Right lobe of liver (tissue), 6 donors: ENCODE results near the gene COL4A1. TPM values are rescaled to one million over a fixed set of nuclear protein-coding genes. Genes with fewer than 3 reads are reported as not detected.

Source experiments
- ATAC-seq, 4 donors: fragments of 200-7000 bp; cut with Tn5 transposase; one replicate each; pipeline ENCODE4 v1.9.1; 2020; ENCODE audit warnings: mild to moderate bottlenecking in 4 of 4, moderate library complexity in 4 of 4
- DNase-seq, 3 donors: peaks; one replicate each; pipeline ENCODE4 v3.0.0-alpha.2; 2020
- H3K27ac ChIP-seq, 3 donors: fragments of 200-600 bp; one replicate each; pipeline ENCODE4 v1.8.0; 2022
- H3K27me3 ChIP-seq, 2 donors: fragments of 200-600 bp; one replicate each; pipeline ENCODE4 v1.8.0; 2022
- H3K36me3 ChIP-seq, 4 donors: fragments of 200-600 bp; sonication (generic) in 1 of 4; one replicate each; pipeline versions ENCODE4 v1.5.1 to v1.8.0; 2017 to 2022; ENCODE audit warnings: control low read depth in 1 of 4
- H3K4me1 ChIP-seq, 4 donors: fragments of 200-600 bp; sonication (generic) in 1 of 4; one replicate each; pipeline versions ENCODE4 v1.5.1 to v1.8.0; 2017 to 2022; ENCODE audit warnings: control low read depth in 1 of 4
- H3K4me3 ChIP-seq, 3 donors: fragments of 200-600 bp; one replicate each; pipeline ENCODE4 v1.8.0; 2022
- H3K9me3 ChIP-seq, 4 donors: fragments of 200-600 bp; sonication (generic) in 1 of 4; one replicate each; pipeline versions ENCODE4 v1.5.1 to v1.8.0; 2017 to 2022; ENCODE audit warnings: control low read depth in 1 of 4
- POLR2A ChIP-seq: fragments of 450-650 bp; IDR thresholded peaks from one replicate; pipeline ENCODE4 v1.6.1; 2017; ENCODE audit warnings: antibody characterized with exemption, mild to moderate bottlenecking
- WGBS: methylation state at CpG from one replicate; pipeline ENCODE4 v1.1.6; 2018; ENCODE audit warnings: low coverage, low lambda C conversion rate; ENCODE audit not compliant: insufficient coverage; ENCODE audit errors: missing lambda C conversion rate; 5-methylcytosine and 5-hydroxymethylcytosine counted together
- intact Hi-C, 2 donors: fragments of 100-400 bp; cut with DNase I; formaldehyde crosslinking; loops; one replicate each; pipeline versions ENCODE4 v1.11.2 to v1.14.1; 2022
- total RNA-seq, 6 experiments: library from RNA; depleted of rRNA in 2 of 6; stranded (reverse); fragments of >200 nt in 2 of 6; fragmentation: NEBNext Ultra II Directional in 3 of 6; extraction: Animal tissue kit (Norgen Biotek cat#: 25700) in 3 of 6; gene quantifications; one replicate each; pipeline versions ENCODE4 v1.1.0 to v1.2.4, GENCODE V29; 2016 to 2023
- TF ChIP-seq, protein P1 (sequence below), 4 donors: fragments of 200-600 bp in 3 of 4; fragments of 450-650 bp in 1 of 4; IDR thresholded peaks; one replicate each; pipeline versions ENCODE4 v1.5.1 to v1.8.0; 2016 to 2022; ENCODE audit warnings: antibody characterized with exemption in 4 of 4, mild to moderate bottlenecking in 2 of 4
- donor health status: DM: no; HTN: yes; CAD: no.
- donor health status: DM: no; HTN: no; CAD: no.
- donor health status: DM: no; HTN: no; CAD: no.
- donor health status: DM: no; HTN: yes; CAD: no.
- donor health status: DM: no; HTN: yes; CAD: no.

The COL4A1 gene
- total RNA-seq, 6 experiments from 2014 or later, result 8.0 to 89.8 (median 41.1) TPM

- H3K4me1 ChIP-seq, result no peaks in the 10 kb centered on the region
- WGBS, result 49% methylated on average over 6 of the region's 6 CpGs
- H3K4me3 ChIP-seq, result no peak overlapping the region
- H3K27ac ChIP-seq, result no peak overlapping the region
- no peaks in the 10 kb centered on the region for H3K27me3 ChIP-seq
- ATAC-seq, result no peak
- H3K36me3 ChIP-seq, result no peaks in the 10 kb centered on the region
- H3K9me3 ChIP-seq, result no peaks in the 10 kb centered on the region
- no peak for TF ChIP-seq POLR2A
- TF ChIP-seq, protein P1, sequence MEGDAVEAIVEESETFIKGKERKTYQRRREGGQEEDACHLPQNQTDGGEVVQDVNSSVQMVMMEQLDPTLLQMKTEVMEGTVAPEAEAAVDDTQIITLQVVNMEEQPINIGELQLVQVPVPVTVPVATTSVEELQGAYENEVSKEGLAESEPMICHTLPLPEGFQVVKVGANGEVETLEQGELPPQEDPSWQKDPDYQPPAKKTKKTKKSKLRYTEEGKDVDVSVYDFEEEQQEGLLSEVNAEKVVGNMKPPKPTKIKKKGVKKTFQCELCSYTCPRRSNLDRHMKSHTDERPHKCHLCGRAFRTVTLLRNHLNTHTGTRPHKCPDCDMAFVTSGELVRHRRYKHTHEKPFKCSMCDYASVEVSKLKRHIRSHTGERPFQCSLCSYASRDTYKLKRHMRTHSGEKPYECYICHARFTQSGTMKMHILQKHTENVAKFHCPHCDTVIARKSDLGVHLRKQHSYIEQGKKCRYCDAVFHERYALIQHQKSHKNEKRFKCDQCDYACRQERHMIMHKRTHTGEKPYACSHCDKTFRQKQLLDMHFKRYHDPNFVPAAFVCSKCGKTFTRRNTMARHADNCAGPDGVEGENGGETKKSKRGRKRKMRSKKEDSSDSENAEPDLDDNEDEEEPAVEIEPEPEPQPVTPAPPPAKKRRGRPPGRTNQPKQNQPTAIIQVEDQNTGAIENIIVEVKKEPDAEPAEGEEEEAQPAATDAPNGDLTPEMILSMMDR (IDR thresholded peaks at IDR 0.05), result no peak
- DNase-seq, result no peak
- intact Hi-C loops, result no loop called here
Measured at GRCh38 chr13:110127986-110128511, 178.9 kb downstream of the COL4A1 start.

DNA sequence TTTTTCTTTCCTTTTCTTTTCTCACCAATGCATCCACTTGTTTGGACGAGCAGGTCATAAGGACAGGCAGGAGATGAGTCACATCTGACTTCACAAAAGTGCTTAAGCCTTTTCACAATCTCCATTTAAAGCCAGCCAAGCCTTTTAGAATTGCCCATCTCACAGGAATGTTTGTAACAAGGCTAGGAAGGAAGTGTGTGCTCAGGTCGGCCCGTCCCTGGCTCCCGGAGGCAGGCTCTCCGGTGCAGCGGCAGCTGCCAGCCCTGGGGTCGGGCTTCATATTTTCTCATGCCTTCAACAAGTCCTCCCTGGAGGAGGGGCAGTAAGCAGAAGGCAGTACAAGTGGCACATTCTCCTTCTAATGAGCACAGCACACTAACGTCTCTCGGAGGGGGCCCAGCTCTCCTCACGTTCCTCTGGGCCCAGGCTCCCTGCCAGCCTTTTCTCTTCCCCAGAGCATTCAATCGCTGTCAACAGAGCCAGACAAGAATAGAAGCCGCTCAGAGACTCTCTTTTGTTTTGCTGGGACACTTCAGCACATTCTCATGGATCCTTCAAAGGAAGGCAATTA is 180.5 kb downstream of the COL4A1 start:
- Histone ChIP-seq H3K27ac (no peak overlapping the region), H3K9me3 (no peaks in the 10 kb centered on the region), H3K36me3 (no peaks in the 10 kb centered on the region), H3K27me3 (no peaks in the 10 kb centered on the region), H3K4me3 (no peak overlapping the region), H3K4me1 (no peaks in the 10 kb centered on the region)
- DNase-seq (no peak), ATAC-seq (peak; percentile 59 to 81 (median 72))
- 29% methylated on average over 11 of the region's 12 CpGs for WGBS
- TF ChIP-seq POLR2A, result no peak
- TF ChIP-seq, protein P1 (IDR thresholded peaks at IDR 0.05), result no peak
- intact Hi-C loops, result no loop called here

DNA sequence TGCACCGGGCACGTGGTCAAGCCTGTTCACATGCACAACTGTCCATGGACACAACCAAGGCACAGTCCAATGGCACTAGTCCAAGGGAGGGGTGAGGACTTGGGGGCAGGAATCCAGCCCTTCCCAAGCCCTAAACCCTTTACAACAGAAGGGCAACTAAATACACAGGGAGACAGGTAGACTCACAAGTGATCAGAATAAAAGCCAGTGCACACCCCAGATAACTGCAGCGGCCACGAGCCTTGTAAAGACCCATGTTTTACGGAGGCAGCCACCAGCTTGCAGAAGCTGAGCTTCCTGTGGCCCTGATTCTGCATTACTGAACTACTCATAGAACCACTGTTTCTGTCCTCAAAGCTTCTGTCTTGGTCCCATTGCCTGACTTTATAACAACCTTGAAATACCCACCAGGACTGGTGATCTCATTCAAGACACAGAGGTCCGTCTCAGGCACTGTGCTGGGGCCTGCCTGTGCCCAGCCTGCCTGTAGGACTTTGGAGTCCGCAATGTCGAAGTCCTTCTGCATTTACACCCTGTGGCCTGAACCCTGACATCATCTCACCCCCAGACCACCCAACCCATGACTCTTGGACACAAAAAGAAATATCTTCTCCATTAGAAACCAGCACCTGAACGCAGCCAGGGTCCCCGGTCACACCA is 181.2 kb downstream of the COL4A1 start:
- H3K27me3 ChIP-seq, result peaks cover 0 to 2% of the 10 kb centered on the region in 2 donors
- TF ChIP-seq, protein P1 (IDR thresholded peaks at IDR 0.05), result no peak
- TF ChIP-seq POLR2A, result no peak
- H3K4me1 ChIP-seq, result no peaks in the 10 kb centered on the region
- 100% methylated on average over 2 of the region's 10 CpGs for WGBS
- no peaks in the 10 kb centered on the region for H3K36me3 ChIP-seq
- no peak for ATAC-seq
- H3K4me3 ChIP-seq, result no peak overlapping the region
- H3K27ac ChIP-seq, result no peak overlapping the region
- H3K9me3 ChIP-seq, result no peaks in the 10 kb centered on the region
- DNase-seq, result no peak
- intact Hi-C loops, result no loop called here

DNA sequence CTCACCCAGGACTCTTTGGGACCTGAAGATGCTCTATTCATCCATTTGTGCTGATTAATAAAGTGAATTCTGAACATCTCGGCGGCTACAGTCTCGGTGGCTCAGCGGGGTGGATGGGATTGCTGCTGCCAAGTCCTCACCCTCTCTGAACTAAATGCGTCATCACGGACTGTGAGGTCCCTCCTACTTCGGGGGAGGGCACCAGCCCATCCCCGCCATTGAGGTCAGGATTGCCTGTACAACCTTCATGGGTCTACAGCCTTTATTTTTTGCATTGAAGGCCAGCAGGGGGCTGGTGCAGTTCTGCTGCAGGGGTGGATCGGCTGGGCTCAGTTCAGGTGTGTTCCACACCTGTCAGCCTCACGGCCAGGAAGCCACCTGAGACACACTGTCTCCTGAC is 181.8 kb downstream of the COL4A1 start:
- intact Hi-C loops, result no loop called here
- Histone ChIP-seq H3K36me3 (no peaks in the 10 kb centered on the region), H3K4me1 (no peaks in the 10 kb centered on the region), H3K27ac (no peak overlapping the region), H3K4me3 (no peak overlapping the region), H3K27me3 (peaks cover 0 to 4% of the 10 kb centered on the region in 2 donors), H3K9me3 (no peaks in the 10 kb centered on the region)
- DNase-seq (no peak), ATAC-seq (no peak)
- TF ChIP-seq POLR2A, result no peak
- TF ChIP-seq, protein P1 (IDR thresholded peaks at IDR 0.05), result no peak
- no CpG with 5 or more reads among the region's 10 CpGs for WGBS
